K562 (cell line): ENCODE measurements around the gene WWOX. TPM values are rescaled to one million over a fixed set of nuclear protein-coding genes. Genes with fewer than 3 reads are reported as not detected.

Experiments
- ATAC-seq: fragments of 200-7000 bp; cut with Tn5 transposase; 3 replicates; pipeline ENCODE4 v1.9.1; 2020; ENCODE audit warnings: moderate library complexity
- BruUV-seq: library from RNA; stranded (reverse); fragments of 400-500 nt; replicated peaks from 2 replicates; lab custom pipeline; 2021; lab: Mats Ljungman, UMichigan
- CTCF ChIA-PET: fragments of 300-600 bp; formaldehyde crosslinking; extraction: SDS; loops from one replicate; lab custom pipeline; 2021; ENCODE audit warnings: low intra/inter-chr PET ratio; lab: Yijun Ruan, JAX
- POLR2A ChIA-PET: fragments of 300-600, 350-650 bp; sonication (Branson Sonifier 250); formaldehyde crosslinking; extraction: SDS; loops from one replicate; lab custom pipeline; 2021; ENCODE audit warnings: antibody characterized with exemption, inconsistent platforms; lab: Yijun Ruan, JAX
- DNase-seq, 4 experiments: peaks; one replicate each; pipeline versions ENCODE4 v3.0.0 to v3.0.0-alpha.2; 2011 to 2018; ENCODE audit warnings: low spot score in 3 of 4, mixed read lengths in 3 of 4; ENCODE audit errors: extremely low read depth in 1 of 4
- FAIRE-seq: peaks from 2 replicates; lab custom pipeline; 2011; peaks lifted over from hg19 to GRCh38; lab: Jason Lieb, UNC
- H2AFZ ChIP-seq: 2 replicates; pipeline ENCODE4 v1.6.0; 2011; ENCODE audit warnings: low read depth, low read length, control low read depth, inconsistent platforms
- H3K27ac ChIP-seq: fragments of 200-600 bp; 3 replicates; pipeline ENCODE4 v1.8.0; 2011; ENCODE audit warnings: low read depth, mild to moderate bottlenecking, control low read depth, inconsistent platforms, low read length, moderate library complexity, mixed read lengths; ENCODE audit errors: extremely low read depth
- H3K27me3 ChIP-seq, 2 experiments: fragments of 300-600 bp in 1 of 2; 2 replicates in 1 of 2; 3 replicates in 1 of 2; pipeline versions ENCODE4 v1.6.0 to v1.8.0; 2011; ENCODE audit warnings: inconsistent platforms in 2 of 2, low read length in 2 of 2, mild to moderate bottlenecking in 1 of 2, mixed read lengths in 1 of 2, moderate library complexity in 1 of 2; ENCODE audit not compliant: control insufficient read depth in 2 of 2, insufficient read depth in 2 of 2
- H3K36me3 ChIP-seq: fragments of 300-600 bp; 3 replicates; pipeline ENCODE4 v1.8.0; 2011; ENCODE audit warnings: mild to moderate bottlenecking, low read length, inconsistent platforms; ENCODE audit not compliant: control insufficient read depth, insufficient read depth
- H3K4me1 ChIP-seq, 2 experiments: fragments of 200-600 bp in 1 of 2; replicated peaks in 1 of 2; 2 replicates in 1 of 2; 3 replicates in 1 of 2; pipeline versions ENCODE4 v1.5.1 to v1.8.0; 2011; ENCODE audit warnings: inconsistent platforms in 2 of 2, low read length in 2 of 2, mild to moderate bottlenecking in 1 of 2, mixed read lengths in 1 of 2, moderate library complexity in 1 of 2; ENCODE audit not compliant: control insufficient read depth in 2 of 2, insufficient read depth in 2 of 2
- H3K4me2 ChIP-seq: 2 replicates; pipeline ENCODE4 v1.6.1; 2011; ENCODE audit warnings: low read length, control low read depth, inconsistent platforms, mixed read lengths; ENCODE audit not compliant: insufficient read depth
- H3K4me3 ChIP-seq: fragments of 200-600 bp; sonication (generic), shearing (Covaris generic); 2 replicates; pipeline ENCODE4 v1.5.1; 2016; ENCODE audit warnings: control low read depth, inconsistent platforms
- H3K79me2 ChIP-seq: fragments of 200-600 bp; 3 replicates; pipeline ENCODE4 v1.8.0; 2011; ENCODE audit warnings: low read length, inconsistent platforms; ENCODE audit not compliant: control insufficient read depth, insufficient read depth
- H3K9ac ChIP-seq, 2 experiments: 2 replicates each; pipeline versions ENCODE4 v1.6.0 to v1.6.1; 2011; ENCODE audit warnings: low read depth in 2 of 2, low read length in 2 of 2, control low read depth in 1 of 2, inconsistent platforms in 1 of 2, mild to moderate bottlenecking in 1 of 2, mixed read lengths in 1 of 2; ENCODE audit not compliant: insufficient read depth in 1 of 2
- H3K9me1 ChIP-seq: one replicate; pipeline ENCODE4 v1.6.0; 2011; ENCODE audit warnings: inconsistent platforms, mild to moderate bottlenecking, low read length, moderate library complexity; ENCODE audit not compliant: control insufficient read depth, insufficient read depth
- H3K9me3 ChIP-seq: replicated peaks from 2 replicates; pipeline ENCODE4 v1.5.1; 2011; ENCODE audit warnings: low read depth, low read length, inconsistent platforms; ENCODE audit not compliant: control insufficient read depth, insufficient read depth
- H4K20me1 ChIP-seq: replicated peaks from 2 replicates; pipeline ENCODE4 v1.6.1; 2011; ENCODE audit warnings: low read length, inconsistent platforms, mixed read lengths; ENCODE audit not compliant: control insufficient read depth, insufficient read depth
- ETV6 ChIP-seq, 3 experiments: fragments of 150-350 bp in 1 of 3; sonication (generic) in 1 of 3; formaldehyde crosslinking in 1 of 3; IDR thresholded peaks; 2 replicates each; pipeline versions ENCODE4 v1.6.1 to v1.8.0; 2014 to 2022; ENCODE audit warnings: borderline replicate concordance in 2 of 3, low read depth in 2 of 3, antibody characterized with exemption in 1 of 3, low read length in 1 of 3, mild to moderate bottlenecking in 1 of 3, missing genetic modification reagents in 1 of 3
- NCOA1 ChIP-seq: fragments of 450-650 bp; IDR thresholded peaks from 2 replicates; pipeline ENCODE4 v1.6.1; 2016; ENCODE audit warnings: low read depth
- RB1 ChIP-seq: fragments of 450-650 bp; IDR thresholded peaks from 2 replicates; pipeline ENCODE4 v1.6.1; 2017; ENCODE audit warnings: low read depth, mild to moderate bottlenecking
- SAFB ChIP-seq: fragments of 200-400 bp; formaldehyde crosslinking; IDR thresholded peaks from 2 replicates; pipeline ENCODE4 v1.6.1; 2017; ENCODE audit warnings: low read depth, low read length, borderline replicate concordance
- SMAD2 ChIP-seq: fragments of 150-350 bp; IDR thresholded peaks from 2 replicates; pipeline ENCODE4 v1.6.1; 2014; ENCODE audit warnings: low read depth, mild to moderate bottlenecking, low read length
- SRSF3 ChIP-seq: fragments of 200-400 bp; formaldehyde crosslinking; IDR thresholded peaks from 2 replicates; pipeline ENCODE4 v1.6.1; 2016; ENCODE audit warnings: mild to moderate bottlenecking, low read length, moderate library complexity; ENCODE audit not compliant: insufficient read depth
- SRSF9 ChIP-seq: fragments of 200-400 bp; formaldehyde crosslinking; IDR thresholded peaks from 2 replicates; pipeline ENCODE4 v1.6.1; 2017; ENCODE audit warnings: low read depth, low read length, borderline replicate concordance
- ZFP1 ChIP-seq: fragments of 450-650 bp; formaldehyde crosslinking; IDR thresholded peaks from 2 replicates; pipeline ENCODE4 v1.4.0; 2020; ENCODE audit warnings: mild to moderate bottlenecking, mixed read lengths
- ZNF311 ChIP-seq: fragments of 250-450 bp; sonication (Bioruptor Pico); IDR thresholded peaks from 2 replicates; pipeline ENCODE4 v1.4.0; 2020; ENCODE audit warnings: mild to moderate bottlenecking, moderate library complexity
- ZNF431 ChIP-seq: sonication (generic); formaldehyde crosslinking; IDR thresholded peaks from 2 replicates; pipeline ENCODE4 v1.8.0; 2022; ENCODE audit warnings: mild to moderate bottlenecking, missing genetic modification reagents
- WGBS: fragments of 100-300 bp; shearing (Covaris generic); methylation state at CpG from one replicate; pipeline ENCODE4 v1.1.6; 2016; ENCODE audit warnings: low coverage, mixed read lengths; ENCODE audit not compliant: insufficient coverage; ENCODE audit errors: missing lambda C conversion rate; 5-methylcytosine and 5-hydroxymethylcytosine counted together
- in situ Hi-C: fragments of 300-500 bp; cut with MboI; formaldehyde crosslinking; loops from 4 replicates; pipeline ENCODE4 v1.15.0; 2018; ENCODE audit warnings: inconsistent platforms, mixed read lengths
- intact Hi-C: fragments of 100-400 bp; cut with micrococcal nuclease; formaldehyde crosslinking; loops from 2 replicates; pipeline ENCODE4 v1.14.2; 2022
- polyA plus RNA-seq, 8 experiments: library from polyadenylated mRNA; depleted of rRNA in 4 of 8; stranded (reverse) in 5 of 8; unstranded in 3 of 8; fragments of >200 nt; fragmentation: Nextera tagmentation in 2 of 8; fragmentation: Illumina TruSeq in 1 of 8; extraction: Ambion mirVana in 2 of 8; extraction: Trizol in 1 of 8; gene quantifications; 2 replicates each; pipeline versions ENCODE4 v1.2.1 to v1.2.3, GENCODE V29; 2011 to 2014; ENCODE audit warnings: inconsistent platforms in 1 of 8, missing spikeins in 1 of 8
- total RNA-seq, 7 experiments: library from RNA; depleted of rRNA in 6 of 7; stranded (reverse); fragments of >200 nt in 6 of 7; fragmentation: Illumina TruSeq in 2 of 7; extraction: Trizol in 2 of 7; gene quantifications; 2 replicates each; pipeline versions ENCODE4 v1.2.1 to v1.2.3, GENCODE V29; 2011 to 2021; ENCODE audit warnings: low replicate concordance in 1 of 7
- TF ChIP-seq, protein P1 (sequence below): conservative IDR thresholded peaks from 2 replicates; pipeline ENCODE4 v1.6.1; 2011; ENCODE audit warnings: low read depth, mild to moderate bottlenecking, low read length; ENCODE audit not compliant: control insufficient read depth
- TF ChIP-seq, protein P2 (sequence below): fragments of 450-650 bp; IDR thresholded peaks from 2 replicates; pipeline ENCODE4 v1.6.1; 2017; ENCODE audit warnings: antibody characterized with exemption, mild to moderate bottlenecking
- TF ChIP-seq, protein P3 (sequence below): fragments of 450-650 bp; IDR thresholded peaks from 2 replicates; pipeline ENCODE4 v1.6.1; 2018; ENCODE audit warnings: mild to moderate bottlenecking, low read depth; ENCODE audit not compliant: partially characterized antibody
- TF ChIP-seq, protein P4 (sequence below): fragments of 250-450 bp; sonication (Bioruptor Pico); IDR thresholded peaks from 2 replicates; pipeline ENCODE4 v1.8.0; 2021; ENCODE audit warnings: mild to moderate bottlenecking, moderate library complexity

WWOX gene
- total and polyA plus RNA-seq, 9 of the 15 experiments (the other 6 are each of a cell fraction or from before 2014, with no cell fraction given): 1.6 to 22.7 (median 8.1) TPM

DNA sequence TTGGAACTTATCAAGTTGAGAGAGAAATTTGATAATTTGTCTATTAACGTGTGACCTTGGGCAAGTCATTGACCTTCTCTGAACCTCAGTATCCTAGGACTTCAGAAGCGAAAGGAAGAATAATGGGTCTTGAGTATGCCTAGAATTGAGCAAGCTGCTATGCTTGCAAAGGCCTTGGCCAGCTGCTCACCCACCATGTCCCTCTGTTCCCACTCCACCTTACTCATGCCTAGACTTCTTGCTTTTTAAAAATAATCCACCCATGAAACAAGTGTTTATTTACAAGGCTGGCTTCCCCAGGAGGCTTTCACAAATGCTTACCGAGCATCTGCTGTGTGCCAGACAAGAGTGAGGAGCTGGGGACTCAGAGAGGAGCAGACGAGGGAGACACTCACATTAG, 910.4 kb downstream of the WWOX start:
- H3K36me3 ChIP-seq: no peaks in the 10 kb centered on the region
- intact Hi-C loops: no loop called here
- H3K9me3 ChIP-seq: no peaks in the 10 kb centered on the region
- BruUV-seq: no TSS peak
- H3K27ac ChIP-seq: no peak overlapping the region
- no peaks in the 10 kb centered on the region for H3K9me1 ChIP-seq
- DNase-seq (no peak), ATAC-seq (no peak), FAIRE-seq (no peak)
- H4K20me1 ChIP-seq: no peaks in the 10 kb centered on the region
- H3K27me3 ChIP-seq: peaks cover 8 to 43% of the 10 kb centered on the region in 2 experiments; a peak in 4 of 5 replicates
- WGBS: 0% methylated on average over 4 of the region's 4 CpGs
- no peak overlapping the region for H3K4me2 ChIP-seq
- no peaks in the 10 kb centered on the region for H3K79me2 ChIP-seq
- no peaks in the 10 kb centered on the region for H3K4me1 ChIP-seq
- no peak overlapping the region for H3K9ac ChIP-seq
- in situ Hi-C loops: no loop called here
- no peak overlapping the region for H2AFZ ChIP-seq
- ChIA-PET CTCF (no interaction called here), POLR2A (no interaction called here)
- no peak overlapping the region for H3K4me3 ChIP-seq
- TF ChIP-seq SAFB: no peak
- TF ChIP-seq, protein P1, sequence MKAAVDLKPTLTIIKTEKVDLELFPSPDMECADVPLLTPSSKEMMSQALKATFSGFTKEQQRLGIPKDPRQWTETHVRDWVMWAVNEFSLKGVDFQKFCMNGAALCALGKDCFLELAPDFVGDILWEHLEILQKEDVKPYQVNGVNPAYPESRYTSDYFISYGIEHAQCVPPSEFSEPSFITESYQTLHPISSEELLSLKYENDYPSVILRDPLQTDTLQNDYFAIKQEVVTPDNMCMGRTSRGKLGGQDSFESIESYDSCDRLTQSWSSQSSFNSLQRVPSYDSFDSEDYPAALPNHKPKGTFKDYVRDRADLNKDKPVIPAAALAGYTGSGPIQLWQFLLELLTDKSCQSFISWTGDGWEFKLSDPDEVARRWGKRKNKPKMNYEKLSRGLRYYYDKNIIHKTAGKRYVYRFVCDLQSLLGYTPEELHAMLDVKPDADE: no peak
- no peak for TF ChIP-seq ZFP1 (CRISPR knock-in tag)
- TF ChIP-seq NCOA1: no peak
- TF ChIP-seq ZNF431 (CRISPR knock-in tag): no peak
- TF ChIP-seq SMAD2: no peak
- TF ChIP-seq SRSF9: no peak
- TF ChIP-seq, protein P2, sequence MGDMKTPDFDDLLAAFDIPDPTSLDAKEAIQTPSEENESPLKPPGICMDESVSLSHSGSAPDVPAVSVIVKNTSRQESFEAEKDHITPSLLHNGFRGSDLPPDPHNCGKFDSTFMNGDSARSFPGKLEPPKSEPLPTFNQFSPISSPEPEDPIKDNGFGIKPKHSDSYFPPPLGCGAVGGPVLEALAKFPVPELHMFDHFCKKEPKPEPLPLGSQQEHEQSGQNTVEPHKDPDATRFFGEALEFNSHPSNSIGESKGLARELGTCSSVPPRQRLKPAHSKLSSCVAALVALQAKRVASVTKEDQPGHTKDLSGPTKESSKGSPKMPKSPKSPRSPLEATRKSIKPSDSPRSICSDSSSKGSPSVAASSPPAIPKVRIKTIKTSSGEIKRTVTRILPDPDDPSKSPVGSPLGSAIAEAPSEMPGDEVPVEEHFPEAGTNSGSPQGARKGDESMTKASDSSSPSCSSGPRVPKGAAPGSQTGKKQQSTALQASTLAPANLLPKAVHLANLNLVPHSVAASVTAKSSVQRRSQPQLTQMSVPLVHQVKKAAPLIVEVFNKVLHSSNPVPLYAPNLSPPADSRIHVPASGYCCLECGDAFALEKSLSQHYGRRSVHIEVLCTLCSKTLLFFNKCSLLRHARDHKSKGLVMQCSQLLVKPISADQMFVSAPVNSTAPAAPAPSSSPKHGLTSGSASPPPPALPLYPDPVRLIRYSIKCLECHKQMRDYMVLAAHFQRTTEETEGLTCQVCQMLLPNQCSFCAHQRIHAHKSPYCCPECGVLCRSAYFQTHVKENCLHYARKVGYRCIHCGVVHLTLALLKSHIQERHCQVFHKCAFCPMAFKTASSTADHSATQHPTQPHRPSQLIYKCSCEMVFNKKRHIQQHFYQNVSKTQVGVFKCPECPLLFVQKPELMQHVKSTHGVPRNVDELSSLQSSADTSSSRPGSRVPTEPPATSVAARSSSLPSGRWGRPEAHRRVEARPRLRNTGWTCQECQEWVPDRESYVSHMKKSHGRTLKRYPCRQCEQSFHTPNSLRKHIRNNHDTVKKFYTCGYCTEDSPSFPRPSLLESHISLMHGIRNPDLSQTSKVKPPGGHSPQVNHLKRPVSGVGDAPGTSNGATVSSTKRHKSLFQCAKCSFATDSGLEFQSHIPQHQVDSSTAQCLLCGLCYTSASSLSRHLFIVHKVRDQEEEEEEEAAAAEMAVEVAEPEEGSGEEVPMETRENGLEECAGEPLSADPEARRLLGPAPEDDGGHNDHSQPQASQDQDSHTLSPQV: no peak
- TF ChIP-seq ETV6 (IDR thresholded peaks at IDR 0.05; ENCODE audit: borderline replicate concordance in 1 of 2, low read depth in 2 of 2, low read length in 1 of 2): no peak
- TF ChIP-seq ETV6 (CRISPR knock-in tag; IDR thresholded peaks at IDR 0.05; ENCODE audit: borderline replicate concordance): no peak
- no peak for TF ChIP-seq ZNF311
- TF ChIP-seq, protein P3, sequence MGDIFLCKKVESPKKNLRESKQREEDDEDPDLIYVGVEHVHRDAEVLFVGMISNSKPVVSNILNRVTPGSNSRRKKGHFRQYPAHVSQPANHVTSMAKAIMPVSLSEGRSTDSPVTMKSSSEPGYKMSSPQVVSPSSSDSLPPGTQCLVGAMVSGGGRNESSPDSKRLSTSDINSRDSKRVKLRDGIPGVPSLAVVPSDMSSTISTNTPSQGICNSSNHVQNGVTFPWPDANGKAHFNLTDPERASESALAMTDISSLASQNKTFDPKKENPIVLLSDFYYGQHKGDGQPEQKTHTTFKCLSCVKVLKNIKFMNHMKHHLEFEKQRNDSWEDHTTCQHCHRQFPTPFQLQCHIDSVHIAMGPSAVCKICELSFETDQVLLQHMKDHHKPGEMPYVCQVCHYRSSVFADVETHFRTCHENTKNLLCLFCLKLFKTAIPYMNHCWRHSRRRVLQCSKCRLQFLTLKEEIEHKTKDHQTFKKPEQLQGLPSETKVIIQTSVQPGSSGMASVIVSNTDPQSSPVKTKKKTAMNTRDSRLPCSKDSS: no peak
- TF ChIP-seq, protein P4, sequence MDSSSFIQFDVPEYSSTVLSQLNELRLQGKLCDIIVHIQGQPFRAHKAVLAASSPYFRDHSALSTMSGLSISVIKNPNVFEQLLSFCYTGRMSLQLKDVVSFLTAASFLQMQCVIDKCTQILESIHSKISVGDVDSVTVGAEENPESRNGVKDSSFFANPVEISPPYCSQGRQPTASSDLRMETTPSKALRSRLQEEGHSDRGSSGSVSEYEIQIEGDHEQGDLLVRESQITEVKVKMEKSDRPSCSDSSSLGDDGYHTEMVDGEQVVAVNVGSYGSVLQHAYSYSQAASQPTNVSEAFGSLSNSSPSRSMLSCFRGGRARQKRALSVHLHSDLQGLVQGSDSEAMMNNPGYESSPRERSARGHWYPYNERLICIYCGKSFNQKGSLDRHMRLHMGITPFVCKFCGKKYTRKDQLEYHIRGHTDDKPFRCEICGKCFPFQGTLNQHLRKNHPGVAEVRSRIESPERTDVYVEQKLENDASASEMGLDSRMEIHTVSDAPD (CRISPR knock-in tag): no peak
- TF ChIP-seq SRSF3: no peak
- no peak for TF ChIP-seq RB1
